Thyroid gland (tissue), 4 donors: ENCODE measurements around the gene PRDM2. TPM values are rescaled to one million over a fixed set of nuclear protein-coding genes. Genes with fewer than 3 reads are reported as not detected.

ENCODE experiments used
- DNase-seq, 2 donors: peaks; one replicate each; pipeline ENCODE4 v3.0.0-alpha.2; 2019
- H3K27ac ChIP-seq, 3 donors: fragments of 200-600 bp; sonication (generic); 1 replicate in 2 of 3; 2 replicates in 1 of 3; pipeline ENCODE4 v1.5.1; 2016 to 2019; ENCODE audit warnings: mild to moderate bottlenecking in 1 of 3, moderate library complexity in 1 of 3
- H3K27me3 ChIP-seq: fragments of 200-600 bp; sonication (generic); one replicate; pipeline ENCODE4 v1.5.1; 2019
- H3K36me3 ChIP-seq, 2 donors: fragments of 200-600 bp; sonication (generic); one replicate each; pipeline ENCODE4 v1.5.1; 2016 to 2019
- H3K4me1 ChIP-seq, 2 donors: fragments of 200-600 bp; sonication (generic); one replicate each; pipeline ENCODE4 v1.5.1; 2017 to 2019
- H3K4me3 ChIP-seq, 3 donors: fragments of 200-600 bp; sonication (generic); replicated peaks in 1 of 3; 1 replicate in 2 of 3; 2 replicates in 1 of 3; pipeline ENCODE4 v1.5.1; 2016; ENCODE audit warnings: mild to moderate bottlenecking in 1 of 3
- H3K9me3 ChIP-seq: fragments of 200-600 bp; sonication (generic); one replicate; pipeline ENCODE4 v1.5.1; 2017
- CTCF ChIP-seq, 6 experiments: fragments of 200-600 bp in 3 of 6; fragments of 450-650 bp in 3 of 6; sonication (generic) in 3 of 6; IDR thresholded peaks; one replicate each; pipeline ENCODE4 v1.5.1; 2016 to 2019; ENCODE audit warnings: antibody characterized with exemption in 6 of 6, mild to moderate bottlenecking in 2 of 6, inconsistent platforms in 1 of 6, moderate library complexity in 1 of 6
- POLR2A ChIP-seq, 2 donors: fragments of 450-650 bp; IDR thresholded peaks; one replicate each; pipeline ENCODE4 v1.6.1; 2017; ENCODE audit warnings: antibody characterized with exemption in 2 of 2, mild to moderate bottlenecking in 2 of 2, moderate library complexity in 1 of 2
- WGBS, 2 donors: methylation state at CpG; one replicate each; pipeline ENCODE4 v1.1.5; 2017; 5-methylcytosine and 5-hydroxymethylcytosine counted together
- intact Hi-C: fragments of 100-400 bp; cut with DNase I; formaldehyde crosslinking; loops from one replicate; pipeline ENCODE4 v1.15.1; 2023
- total RNA-seq, 4 donors: library from RNA; depleted of rRNA; stranded (reverse); fragments of >200 nt; gene quantifications; one replicate each; pipeline ENCODE4 v1.2.3, GENCODE V29; 2016

Gene PRDM2
- total RNA-seq, 4 donors from 2014 or later, result 39.5 to 63.9 (median 45.4) TPM

GRCh38 chr1:13748610-13749505 is 48.9 kb downstream of the PRDM2 start:
- TF ChIP-seq CTCF (IDR thresholded peaks at IDR 0.05) (peak in 2 of 6 experiments; percentile 23 to 28), POLR2A (IDR thresholded peaks at IDR 0.05) (peak; percentile 87 to 99)

GRCh38 chr1:13749543-13750341 is 49.8 kb downstream of the PRDM2 start:
- WGBS, 2 donors, result 0% methylated on average over 27 of the region's 81 CpGs
- Histone ChIP-seq H3K27ac (peak overlapping the region; percentile 87 to 95 (median 93)), H3K27me3 (no peaks in the 10 kb centered on the region), H3K36me3 (no peaks in the 10 kb centered on the region), H3K4me1 (peaks cover 45 to 48% of the 10 kb centered on the region in 2 donors), H3K4me3 (peak overlapping the region; percentile 62 to 97 (median 95)), H3K9me3 (no peaks in the 10 kb centered on the region)
- intact Hi-C loops, result loop anchor here (10.0 kb wide), 1 partner anchor 55 kb away; no protein-coding TSS in a partner anchor
- TF ChIP-seq CTCF (IDR thresholded peaks at IDR 0.05) (no peak), POLR2A (IDR thresholded peaks at IDR 0.05) (no peak)
- DNase-seq, result peak; percentile 51 to 59

More at GRCh38 chr1:13748610-13749505, 48.9 kb downstream of the PRDM2 start:
- no peaks in the 10 kb centered on the region for H3K9me3 ChIP-seq
- 3 to 6% methylated on average over 29 to 51 of the region's 83 CpGs for WGBS, 2 donors
- peak; percentile 98 for DNase-seq
- peaks cover 40 to 41% of the 10 kb centered on the region in 2 donors for H3K4me1 ChIP-seq
- peak overlapping the region in 2 of 3 donors; percentile 77 to 97 for H3K4me3 ChIP-seq
- intact Hi-C loops, result loop anchor here (10.0 kb wide), 1 partner anchor 54 kb away; no protein-coding TSS in a partner anchor
- H3K27me3 ChIP-seq, result no peaks in the 10 kb centered on the region
- no peaks in the 10 kb centered on the region for H3K36me3 ChIP-seq
- H3K27ac ChIP-seq, result peak overlapping the region; percentile 87 to 95 (median 94)

GRCh38 chr1:13751458-13751871 is 51.5 kb downstream of the PRDM2 start:
- TF ChIP-seq CTCF (IDR thresholded peaks at IDR 0.05) (no peak), POLR2A (IDR thresholded peaks at IDR 0.05) (no peak)
- DNase-seq, result no peak
- Histone ChIP-seq H3K4me3 (peak overlapping the region in 1 of 3 donors; percentile 7), H3K27me3 (no peaks in the 10 kb centered on the region), H3K4me1 (peaks cover 55 to 56% of the 10 kb centered on the region in 2 donors), H3K36me3 (no peaks in the 10 kb centered on the region), H3K27ac (peak overlapping the region in 2 of 3 donors; percentile 64 to 95), H3K9me3 (no peaks in the 10 kb centered on the region)
- 87 to 89% methylated on average over 5 of the region's 5 CpGs for WGBS, 2 donors
- intact Hi-C loops, result no loop called here

- Histone ChIP-seq H3K27me3 (no peaks in the 10 kb centered on the region), H3K4me3 (no peak overlapping the region), H3K36me3 (no peaks in the 10 kb centered on the region), H3K9me3 (no peaks in the 10 kb centered on the region), H3K27ac (peak overlapping the region; percentile 34 to 95 (median 64)), H3K4me1 (peaks cover 60 to 61% of the 10 kb centered on the region in 2 donors)
- 88 to 95% methylated on average over 7 of the region's 7 CpGs for WGBS, 2 donors
- TF ChIP-seq POLR2A (IDR thresholded peaks at IDR 0.05), result no peak
- TF ChIP-seq CTCF (IDR thresholded peaks at IDR 0.05), result no peak
- DNase-seq, result no peak
- intact Hi-C loops, result no loop called here
Observed at GRCh38 chr1:13751985-13752384, 52.0 kb downstream of the PRDM2 start.
